ENCODE measurements around the gene TARDBP.
"Not testable (repeated sequence)": the region's sequence is repeated elsewhere in the genome, so short reads cannot be mapped to it uniquely, and the experiment has no call there.

Gene TARDBP

DNA sequence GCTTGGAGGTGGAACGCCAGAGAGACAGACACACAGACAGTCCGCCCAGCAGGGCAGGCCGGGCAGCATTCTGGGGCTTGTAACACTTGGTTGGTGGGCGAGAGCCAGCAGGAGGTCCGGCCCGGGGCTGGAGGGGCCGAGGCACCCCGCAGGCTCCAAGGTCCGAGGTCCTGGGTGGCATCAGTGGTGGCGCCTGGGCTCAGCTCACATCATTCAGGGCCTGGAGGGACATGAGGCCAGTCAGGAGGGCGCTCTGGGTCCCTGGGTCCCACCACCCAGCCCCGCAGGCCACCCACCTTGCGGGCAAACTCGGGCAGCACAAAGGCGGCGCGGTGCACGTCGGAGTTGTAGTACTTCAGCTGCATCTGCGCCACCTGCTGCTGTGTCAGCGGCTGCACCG, 42.2 kb downstream of the TARDBP start:
- H3K36me3 Mint-ChIP-seq, result peaks cover 5% of the 10 kb centered on the region
- peaks cover 18% of the 10 kb centered on the region for H3K4me1 Mint-ChIP-seq
- no peaks in the 10 kb centered on the region for H3K27me3 Mint-ChIP-seq
- H3K4me3 Mint-ChIP-seq, result no peak overlapping the region
- no peak overlapping the region for H3K27ac Mint-ChIP-seq
- no peak for ATAC-seq (ENCODE audit: low read depth)
- DNase-seq (ENCODE audit: low spot score in 2 of 2), result no peak
- no peaks in the 10 kb centered on the region for H3K9me3 Mint-ChIP-seq

DNA sequence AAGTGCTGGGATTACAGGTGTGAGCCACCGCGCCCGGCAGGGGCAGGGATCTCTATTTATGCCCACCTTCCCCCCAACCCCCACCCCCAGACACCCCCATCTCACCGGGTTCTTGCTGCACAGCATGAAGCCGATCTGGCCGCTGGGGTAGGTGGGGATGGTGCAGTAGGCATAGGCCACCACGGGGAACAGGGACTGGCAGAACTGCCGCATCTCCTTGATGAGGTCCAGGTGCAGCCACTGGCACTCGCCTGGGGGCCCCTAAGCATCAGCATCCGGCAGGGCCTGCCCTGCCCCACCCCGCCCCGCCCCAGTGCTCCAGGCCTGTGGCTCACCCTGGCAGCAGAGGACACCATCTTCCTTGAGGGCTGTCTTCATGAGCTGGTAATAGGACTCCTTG, 43.2 kb downstream of the TARDBP start:
- no peak overlapping the region for H3K4me3 Mint-ChIP-seq
- H3K9me3 Mint-ChIP-seq, result no peaks in the 10 kb centered on the region
- DNase-seq (ENCODE audit: low spot score in 2 of 2) (no peak), ATAC-seq (ENCODE audit: low read depth) (no peak)
- H3K36me3 Mint-ChIP-seq, result peaks cover 5% of the 10 kb centered on the region
- peaks cover 19% of the 10 kb centered on the region for H3K4me1 Mint-ChIP-seq
- no peaks in the 10 kb centered on the region for H3K27me3 Mint-ChIP-seq
- no peak overlapping the region for H3K27ac Mint-ChIP-seq

GRCh38 chr1:11056504-11056903, 44.0 kb downstream of the TARDBP start:
- Mint-ChIP-seq H3K9me3 (no peaks in the 10 kb centered on the region), H3K27ac (no peak overlapping the region), H3K27me3 (no peaks in the 10 kb centered on the region), H3K36me3 (peaks cover 5% of the 10 kb centered on the region), H3K4me3 (no peak overlapping the region), H3K4me1 (peaks cover 24% of the 10 kb centered on the region)
- DNase-seq (ENCODE audit: low spot score in 2 of 2) (no peak), ATAC-seq (ENCODE audit: low read depth) (no peak)

- no peak overlapping the region for H3K27ac Mint-ChIP-seq
- peaks cover 5% of the 10 kb centered on the region for H3K36me3 Mint-ChIP-seq
- H3K4me3 Mint-ChIP-seq, result no peak overlapping the region
- H3K9me3 Mint-ChIP-seq, result no peaks in the 10 kb centered on the region
- no peak for DNase-seq (ENCODE audit: low spot score in 2 of 2)
- peaks cover 17% of the 10 kb centered on the region for H3K4me1 Mint-ChIP-seq
- H3K27me3 Mint-ChIP-seq, result no peaks in the 10 kb centered on the region
- ATAC-seq (ENCODE audit: low read depth), result no peak
Measured at GRCh38 chr1:11057477-11057876, 45.0 kb downstream of the TARDBP start.

DNA sequence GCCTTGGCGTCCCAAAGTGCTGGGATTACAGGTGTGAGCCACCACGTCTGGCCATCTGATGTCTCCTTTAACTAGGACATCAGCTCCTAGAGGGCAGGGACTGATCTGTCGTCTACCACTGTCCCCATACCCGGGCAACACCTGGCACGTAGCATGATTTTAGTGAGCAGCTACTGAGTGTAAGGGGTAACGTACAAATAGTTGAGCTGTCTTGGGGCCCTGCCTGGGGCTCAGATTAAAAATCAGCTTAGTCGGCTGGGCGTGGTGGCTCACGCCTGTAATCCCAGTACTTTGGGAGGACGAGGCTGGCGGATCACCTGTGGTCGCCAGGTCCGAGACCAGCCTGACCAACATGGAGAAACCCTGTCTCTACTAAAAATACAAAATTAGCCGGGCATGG, 45.6 kb downstream of the TARDBP start:
- DNase-seq (ENCODE audit: low spot score in 2 of 2) (no peak), ATAC-seq (ENCODE audit: low read depth) (no peak)
- Mint-ChIP-seq H3K36me3 (peaks cover 5% of the 10 kb centered on the region), H3K9me3 (no peaks in the 10 kb centered on the region), H3K27ac (no peak overlapping the region), H3K4me1 (peaks cover 14% of the 10 kb centered on the region), H3K27me3 (no peaks in the 10 kb centered on the region), H3K4me3 (peak overlapping the region; percentile 52)

- Mint-ChIP-seq H3K36me3 (peaks cover 5% of the 10 kb centered on the region), H3K4me3 (peak overlapping the region; percentile 89), H3K9me3 (no peaks in the 10 kb centered on the region), H3K27me3 (no peaks in the 10 kb centered on the region), H3K4me1 (peaks cover 14% of the 10 kb centered on the region), H3K27ac (peak overlapping the region; percentile 59)
- ATAC-seq (ENCODE audit: low read depth), result no peak
- DNase-seq (ENCODE audit: low spot score in 2 of 2), result no peak
Measured at GRCh38 chr1:11058595-11059154, 46.2 kb downstream of the TARDBP start.

DNA sequence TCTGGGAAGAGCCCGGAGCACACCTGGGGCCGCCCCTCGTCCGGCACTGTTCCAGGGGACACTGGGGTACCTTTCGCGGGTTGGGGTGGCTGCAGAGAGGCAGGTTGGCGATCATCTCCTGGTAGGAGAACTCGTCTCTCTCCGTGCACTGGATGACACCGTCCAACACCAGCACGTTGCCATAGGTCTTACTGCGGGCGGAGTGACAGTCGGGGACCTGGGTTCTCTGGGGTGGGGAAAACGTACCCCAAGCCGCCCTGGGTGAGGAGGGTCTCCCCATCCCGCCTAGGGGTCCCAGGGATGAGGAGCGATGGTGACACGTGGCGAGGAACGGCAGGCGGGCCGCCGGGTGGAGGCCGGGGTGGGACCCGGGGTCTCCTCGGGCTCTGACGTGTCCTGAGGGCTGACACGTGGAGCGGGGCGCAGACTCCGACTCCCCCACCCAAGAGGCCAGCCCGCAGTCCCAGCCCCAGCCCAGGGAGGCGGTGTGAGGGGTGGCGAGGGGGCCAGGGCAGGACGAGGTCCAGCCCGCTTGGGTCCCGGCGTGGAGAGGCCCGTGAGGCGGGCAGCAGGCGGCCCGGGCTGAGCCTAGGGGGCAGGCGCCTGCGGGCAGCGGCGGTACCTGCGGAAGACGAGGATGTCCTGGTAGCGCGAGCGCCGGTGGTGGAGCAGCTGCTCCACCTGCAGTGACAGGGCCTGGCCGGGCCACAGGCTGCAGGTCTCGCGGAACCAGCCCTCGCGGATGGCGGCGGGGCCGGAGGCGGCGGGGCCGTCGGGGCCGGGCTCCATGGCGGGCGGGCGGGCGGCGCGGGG, 46.9 kb downstream of the TARDBP start:
- Mint-ChIP-seq H3K36me3 (peaks cover 4% of the 10 kb centered on the region), H3K4me1 (peaks cover 14% of the 10 kb centered on the region), H3K27ac (peak overlapping the region; percentile 59), H3K27me3 (no peaks in the 10 kb centered on the region), H3K9me3 (no peaks in the 10 kb centered on the region), H3K4me3 (peak overlapping the region; percentile 89)
- ATAC-seq (ENCODE audit: low read depth) (peak; percentile 23), DNase-seq (ENCODE audit: low spot score in 2 of 2) (peak in 1 of 2 donors; percentile 12)

DNA sequence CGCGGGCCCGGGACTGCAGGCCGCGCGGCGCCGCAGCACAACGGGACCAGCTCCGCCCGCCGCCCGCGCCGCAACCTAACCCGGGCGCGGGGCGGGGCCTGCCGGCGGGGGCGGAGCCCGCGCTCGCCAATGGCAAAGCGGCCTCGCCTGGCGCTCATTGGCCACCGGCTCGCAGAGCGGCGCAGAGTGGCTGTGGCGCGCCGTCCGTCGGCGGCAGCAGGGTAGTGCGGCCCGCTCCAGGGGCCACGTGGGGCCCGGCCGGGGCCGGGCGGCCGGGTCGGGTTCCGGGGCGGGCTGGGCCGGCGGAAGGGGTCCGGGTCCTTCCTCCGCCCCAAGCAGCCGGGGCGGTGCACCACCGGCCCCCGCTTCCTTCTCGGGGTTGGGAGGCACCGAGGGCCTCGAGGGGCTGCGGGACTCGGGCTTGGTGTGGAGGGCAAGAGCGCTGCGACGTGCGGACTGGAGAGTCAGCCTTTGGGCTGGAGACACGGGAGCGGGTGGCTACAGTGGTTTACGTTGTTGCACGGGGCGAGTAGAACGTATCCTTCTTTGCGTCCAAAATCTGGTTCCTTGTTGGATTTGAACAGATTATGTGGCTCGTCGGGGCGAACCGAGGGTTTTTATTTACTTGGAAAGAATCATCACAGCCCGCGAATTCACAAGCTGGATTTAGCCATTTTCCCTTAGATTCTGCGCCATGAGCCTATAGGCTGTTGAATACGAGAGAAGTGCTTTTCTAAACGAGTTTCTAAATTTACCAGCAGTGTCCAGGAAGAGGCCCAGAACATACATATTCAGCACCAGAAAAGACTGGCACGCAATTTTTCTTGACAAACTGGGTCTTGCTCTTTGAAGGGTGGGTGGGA, 47.7 kb downstream of the TARDBP start, which contains the start of gene SRM:
TSS of gene SRM (minus strand) at position 51 of the 863 bp plus-strand sequence. CDS start 75 bp downstream, outside the sequence.
- ATAC-seq (ENCODE audit: low read depth) (peak; percentile 94), DNase-seq (ENCODE audit: low spot score in 2 of 2) (peak; percentile 85 to 90)
- Mint-ChIP-seq H3K4me3 (peak within 1 kb of the TSS; percentile 89), H3K36me3 (peaks cover 6% of the 10 kb centered on the region), H3K4me1 (peaks cover 14% of the 10 kb centered on the region), H3K9me3 (no peaks in the 10 kb centered on the region), H3K27ac (peak within 1 kb of the TSS; percentile 59), H3K27me3 (no peaks in the 10 kb centered on the region)

- Mint-ChIP-seq H3K4me1 (peaks cover 14% of the 10 kb centered on the region), H3K9me3 (no peaks in the 10 kb centered on the region), H3K27me3 (no peaks in the 10 kb centered on the region), H3K36me3 (peaks cover 10% of the 10 kb centered on the region), H3K4me3 (no peak overlapping the region), H3K27ac (no peak overlapping the region)
- DNase-seq (ENCODE audit: low spot score in 2 of 2) (no peak), ATAC-seq (ENCODE audit: low read depth) (no peak)
Measured at GRCh38 chr1:11061652-11062365, 49.4 kb downstream of the TARDBP start.

DNA sequence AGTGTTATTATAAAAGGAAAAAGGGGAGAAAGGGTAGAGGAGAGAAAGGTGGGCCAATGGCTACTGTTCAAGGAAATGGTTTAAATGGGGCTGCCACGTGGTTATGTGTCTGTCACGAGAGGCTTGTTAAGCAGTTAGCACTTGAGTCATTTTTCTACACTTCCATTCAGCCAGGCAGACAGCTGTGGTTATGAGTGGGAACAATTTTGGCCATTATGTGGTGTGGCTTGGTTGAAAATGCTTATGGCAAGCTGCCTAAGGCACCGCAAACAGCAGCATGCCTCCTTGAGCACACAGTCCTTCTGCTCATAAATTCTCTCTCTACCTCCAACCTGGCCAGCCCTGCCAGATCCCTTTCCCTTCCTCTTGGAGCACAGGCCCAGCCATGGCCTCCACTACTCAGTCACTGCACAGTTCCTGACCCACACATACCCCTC, 50.5 kb downstream of the TARDBP start:
- Mint-ChIP-seq H3K27me3 (no peaks in the 10 kb centered on the region), H3K9me3 (no peaks in the 10 kb centered on the region), H3K36me3 (peaks cover 9% of the 10 kb centered on the region), H3K4me3 (no peak overlapping the region), H3K27ac (peak overlapping the region; percentile 76), H3K4me1 (peaks cover 14% of the 10 kb centered on the region)
- ATAC-seq (ENCODE audit: low read depth), result no peak
- no peak for DNase-seq (ENCODE audit: low spot score in 2 of 2)

DNA sequence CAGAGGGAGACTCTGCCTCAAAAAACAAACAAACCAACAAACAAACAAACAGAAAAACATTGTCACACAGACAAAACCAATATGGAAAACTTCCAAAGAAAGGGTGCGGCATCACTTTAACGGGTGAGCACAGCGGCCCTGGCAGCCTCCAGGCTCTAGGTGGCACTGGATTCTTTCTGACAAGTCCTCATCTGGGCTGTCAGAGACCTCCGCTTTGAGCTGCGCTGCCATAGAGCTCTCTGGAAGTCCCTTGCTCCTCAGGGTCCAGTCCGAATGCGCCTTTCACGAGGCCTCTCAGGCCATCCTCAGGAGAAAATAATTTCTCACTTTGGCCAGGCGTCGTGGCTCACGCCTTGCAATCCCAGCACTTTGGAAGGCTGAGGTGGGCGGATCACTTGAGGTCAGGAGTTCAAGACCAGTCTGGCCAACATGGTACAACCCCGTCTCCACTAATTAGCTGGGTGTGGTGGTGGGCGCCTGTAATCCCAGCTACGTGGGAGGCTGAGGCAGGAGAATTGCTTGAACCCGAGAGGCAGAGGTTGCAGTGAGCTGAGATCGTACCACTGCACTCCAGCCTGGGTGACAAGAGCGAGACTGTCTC, 51.6 kb downstream of the TARDBP start:
- not testable (repeated sequence) for H3K27me3 Mint-ChIP-seq; H3K9me3 Mint-ChIP-seq; H3K4me3 Mint-ChIP-seq; ATAC-seq (ENCODE audit: low read depth); H3K27ac Mint-ChIP-seq; DNase-seq (ENCODE audit: low spot score in 2 of 2)
- Mint-ChIP-seq H3K36me3 (peaks cover 15% of the 10 kb centered on the region), H3K4me1 (peaks cover 10% of the 10 kb centered on the region)

DNA sequence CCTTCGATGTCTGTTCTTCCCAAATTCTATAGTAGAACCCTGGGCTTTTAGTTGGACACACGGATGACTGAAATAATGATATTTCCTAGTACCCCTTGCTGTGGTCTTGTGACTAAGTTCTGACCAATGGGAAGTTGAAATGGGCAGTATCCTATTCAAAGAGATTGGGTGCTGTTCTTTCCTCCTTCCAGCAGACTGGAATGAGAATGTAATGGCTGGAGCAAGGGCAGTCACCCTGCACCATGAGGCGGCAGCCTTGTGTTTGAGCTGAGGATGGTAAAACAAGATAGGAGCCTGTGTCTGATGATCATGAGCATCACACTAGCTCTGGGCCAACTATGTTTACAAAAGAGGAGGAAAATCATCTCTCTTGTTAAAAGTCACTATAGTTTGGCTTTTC, 52.5 kb downstream of the TARDBP start:
- Mint-ChIP-seq H3K4me3 (no peak overlapping the region), H3K27me3 (no peaks in the 10 kb centered on the region), H3K4me1 (peaks cover 8% of the 10 kb centered on the region), H3K27ac (no peak overlapping the region), H3K9me3 (no peaks in the 10 kb centered on the region), H3K36me3 (peaks cover 21% of the 10 kb centered on the region)
- no peak for DNase-seq (ENCODE audit: low spot score in 2 of 2)
- ATAC-seq (ENCODE audit: low read depth), result no peak

- DNase-seq (ENCODE audit: low spot score in 2 of 2) (no peak), ATAC-seq (ENCODE audit: low read depth) (no peak)
- Mint-ChIP-seq H3K36me3 (peaks cover 22% of the 10 kb centered on the region), H3K27ac (no peak overlapping the region), H3K4me1 (peaks cover 6% of the 10 kb centered on the region), H3K27me3 (no peaks in the 10 kb centered on the region), H3K9me3 (no peaks in the 10 kb centered on the region), H3K4me3 (no peak overlapping the region)
Measured at GRCh38 chr1:11065796-11066195, 53.3 kb downstream of the TARDBP start.
